GM15510 (cell line): Measurements from ENCODE around the gene SCEL.

Experiments used
- POLR2A ChIP-seq: IDR thresholded peaks from 3 replicates; pipeline ENCODE4 v1.6.1; 2011; ENCODE audit warnings: borderline replicate concordance; ENCODE audit not compliant: insufficient read length; ENCODE audit errors: extremely low read depth

SCEL gene

GRCh38 chr13:77571956-77572355 is 36.5 kb downstream of the SCEL start:
- TF ChIP-seq POLR2A: no peak

GRCh38 chr13:77574096-77574495 is 38.6 kb downstream of the SCEL start:
- no peak for TF ChIP-seq POLR2A

- TF ChIP-seq POLR2A: no peak
These were observed 44.5 kb downstream of the SCEL start for GRCh38 chr13:77579959-77580358.

- TF ChIP-seq POLR2A: no peak
These were observed 45.2 kb downstream of the SCEL start for GRCh38 chr13:77580748-77581147.

- TF ChIP-seq POLR2A: no peak
These were observed 48.1 kb downstream of the SCEL start for GRCh38 chr13:77583581-77583980.

GRCh38 chr13:77584106-77584505 is 48.6 kb downstream of the SCEL start:
- no peak for TF ChIP-seq POLR2A

GRCh38 chr13:77595166-77595810 is 59.8 kb downstream of the SCEL start:
- TF ChIP-seq POLR2A: no peak

- no peak for TF ChIP-seq POLR2A
These were observed 61.3 kb downstream of the SCEL start for GRCh38 chr13:77596777-77597176.

- TF ChIP-seq POLR2A: no peak
These were observed 63.8 kb downstream of the SCEL start for GRCh38 chr13:77599351-77599750.

- TF ChIP-seq POLR2A: no peak
These were observed 65.2 kb downstream of the SCEL start for GRCh38 chr13:77600701-77601100.

- TF ChIP-seq POLR2A: no peak
These were observed 75.6 kb downstream of the SCEL start for GRCh38 chr13:77611068-77611467.

GRCh38 chr13:77616027-77616426 is 80.5 kb downstream of the SCEL start:
- TF ChIP-seq POLR2A: no peak

- no peak for TF ChIP-seq POLR2A
These were observed 84.1 kb downstream of the SCEL start for GRCh38 chr13:77619655-77620054.

- TF ChIP-seq POLR2A: no peak
These were observed 84.6 kb downstream of the SCEL start for GRCh38 chr13:77620138-77620537.

- TF ChIP-seq POLR2A: no peak
These were observed 88.3 kb downstream of the SCEL start for GRCh38 chr13:77623806-77624205.

GRCh38 chr13:77628170-77628569 is 92.7 kb downstream of the SCEL start:
- TF ChIP-seq POLR2A: no peak

- no peak for TF ChIP-seq POLR2A
These were observed 102.1 kb downstream of the SCEL start for GRCh38 chr13:77637588-77637987.
